ENCODE results near the gene EXD1.
"Not testable (repeated sequence)": the region's sequence is repeated elsewhere in the genome, so short reads cannot be mapped to it uniquely, and the experiment has no call there.

EXD1 gene

GRCh38 chr15:41230345-41230649, 260 bp downstream of the EXD1 start:
- no peak for DNase-seq

DNA sequence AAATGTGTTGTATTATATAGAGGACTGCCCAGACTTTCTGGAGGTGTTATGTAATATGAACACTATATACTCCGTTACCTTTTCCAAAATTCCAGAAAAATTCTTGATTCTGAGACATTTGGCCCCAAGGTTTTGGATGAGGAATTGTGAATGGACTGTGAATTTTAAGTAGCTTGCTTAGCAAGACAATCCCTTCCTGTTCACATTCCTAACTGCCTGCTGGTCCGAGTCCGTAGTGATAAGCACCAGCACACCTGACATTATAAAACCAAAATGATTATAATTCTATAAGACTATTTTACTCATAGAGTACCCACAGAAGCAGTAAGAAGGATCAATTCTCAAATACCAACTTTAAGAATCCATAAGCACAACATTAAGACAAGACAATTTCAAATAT, 11.2 kb downstream of the EXD1 start:
- no peak for DNase-seq

DNA sequence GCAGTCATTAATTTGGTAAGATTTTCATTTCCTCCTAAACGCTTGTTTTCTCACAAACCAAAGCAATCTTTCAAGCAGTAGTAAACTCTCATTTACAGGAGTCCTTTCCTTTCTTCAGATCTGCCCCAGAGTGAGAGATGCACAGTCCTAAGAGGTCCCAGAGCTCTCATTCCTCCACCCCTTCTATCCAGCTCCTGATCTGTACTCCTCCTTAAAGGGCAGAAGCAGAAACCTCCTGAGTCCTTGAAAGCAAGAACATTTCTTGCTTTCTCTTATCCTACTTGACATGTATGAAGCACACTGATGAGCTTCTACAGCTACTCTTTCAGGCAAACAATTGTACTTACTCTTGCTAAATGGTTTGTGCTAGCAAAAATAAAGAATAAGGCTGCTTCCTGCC, 11.7 kb downstream of the EXD1 start:
- no peak for DNase-seq

GRCh38 chr15:41215708-41216107, 14.8 kb downstream of the EXD1 start:
- DNase-seq, result no peak

DNA sequence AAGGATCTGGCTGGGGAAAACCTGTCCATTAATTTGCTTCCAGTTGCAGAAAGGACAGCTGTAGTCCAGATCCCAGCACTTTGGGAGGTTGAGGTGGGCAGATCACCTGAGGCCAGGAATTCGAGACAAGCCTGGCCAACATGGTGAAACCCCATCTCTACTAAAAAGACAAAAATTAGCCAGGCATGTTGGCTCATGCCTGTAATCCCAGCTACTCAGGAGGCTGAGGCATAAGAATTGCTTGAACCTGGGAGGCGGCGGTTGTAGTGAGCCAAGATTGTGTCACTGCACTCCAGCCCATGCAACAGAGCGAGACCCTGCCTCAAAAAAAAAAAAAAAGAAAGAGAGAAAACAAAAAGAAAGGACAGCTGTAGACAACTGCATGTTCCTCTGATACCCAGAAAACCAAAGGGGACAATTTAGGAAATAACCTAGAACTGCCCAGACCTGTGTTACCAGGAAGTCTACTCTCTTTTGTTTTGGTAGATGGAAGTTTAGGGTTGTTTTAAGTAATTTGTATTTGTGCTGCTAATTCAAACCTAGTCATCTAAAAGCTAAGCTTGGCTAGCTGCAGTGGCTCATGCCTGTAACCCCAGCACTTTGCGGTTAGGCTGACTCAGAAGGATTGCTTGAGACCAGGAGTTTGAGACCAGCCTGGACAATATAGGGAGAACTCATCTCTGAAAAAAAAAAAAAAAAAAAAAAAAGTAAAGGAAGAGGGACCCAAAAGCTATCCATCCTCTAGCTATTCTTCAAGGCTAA, 22.7 kb downstream of the EXD1 start:
- DNase-seq, result no peak

DNA sequence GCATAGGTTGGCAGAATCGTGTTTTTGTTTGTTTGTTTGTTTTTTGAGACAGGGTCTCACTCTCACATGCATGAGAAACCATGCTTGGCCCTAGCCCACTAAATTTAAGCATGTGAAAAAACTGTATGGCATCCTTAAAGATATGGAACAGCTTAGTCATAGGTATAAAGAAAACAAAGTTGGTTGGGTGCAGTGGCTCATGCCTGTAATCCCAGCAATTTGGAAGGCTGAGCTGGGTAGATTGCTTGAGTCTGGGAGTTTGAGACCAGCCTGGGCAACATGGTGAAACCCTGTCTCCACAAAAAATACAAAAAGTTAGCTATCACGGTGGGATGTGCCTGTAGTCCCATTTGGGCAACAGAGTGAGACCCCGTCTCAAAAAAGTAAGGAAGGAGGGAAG, 25.2 kb downstream of the EXD1 start:
- DNase-seq, result no peak

DNA sequence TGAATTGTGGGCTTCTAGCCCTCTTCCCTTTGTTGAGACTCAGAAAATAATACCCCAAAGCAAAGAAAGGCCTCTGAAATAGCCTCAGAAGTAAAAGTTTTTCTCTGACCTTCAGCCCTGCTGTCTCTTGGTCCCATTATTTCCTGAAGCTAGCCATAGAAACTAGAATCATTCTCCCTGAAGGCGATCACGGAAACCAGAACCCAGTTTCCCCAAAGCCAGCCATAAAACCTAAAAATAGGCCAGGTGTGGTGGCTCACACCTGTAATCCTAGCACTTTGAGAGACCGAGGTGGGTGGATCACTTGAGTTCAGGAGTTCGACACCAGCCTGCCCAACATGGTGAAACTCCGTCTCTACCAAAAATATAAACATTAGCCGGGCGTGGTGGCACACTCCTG, 27.2 kb downstream of the EXD1 start:
- no peak for DNase-seq

- DNase-seq, result no peak
Measured at GRCh38 chr15:41199470-41199869, 31.1 kb downstream of the EXD1 start.

GRCh38 chr15:41194444-41194843, 36.1 kb downstream of the EXD1 start:
- DNase-seq, result no peak

DNA sequence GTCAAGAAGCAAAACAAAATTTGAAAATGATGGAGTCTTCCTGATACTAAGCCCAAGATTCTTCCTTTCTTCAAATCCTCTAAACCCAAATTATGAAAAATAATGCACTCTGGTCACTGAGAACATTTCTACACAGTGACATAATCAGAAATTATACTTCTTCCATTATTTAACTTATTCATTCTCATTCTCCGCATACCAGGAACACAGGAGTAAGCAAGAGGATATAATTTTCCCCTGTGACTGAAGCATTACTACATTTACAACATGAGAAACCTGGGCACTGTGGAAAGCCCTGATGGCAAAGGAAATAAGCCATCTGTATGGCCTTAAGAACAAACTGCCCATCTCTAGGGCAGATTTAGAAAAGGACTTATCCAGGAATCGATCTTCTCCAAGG, 47.0 kb downstream of the EXD1 start:
- DNase-seq, result no peak

GRCh38 chr15:41182266-41182665, 48.3 kb downstream of the EXD1 start:
- DNase-seq, result no peak

DNA sequence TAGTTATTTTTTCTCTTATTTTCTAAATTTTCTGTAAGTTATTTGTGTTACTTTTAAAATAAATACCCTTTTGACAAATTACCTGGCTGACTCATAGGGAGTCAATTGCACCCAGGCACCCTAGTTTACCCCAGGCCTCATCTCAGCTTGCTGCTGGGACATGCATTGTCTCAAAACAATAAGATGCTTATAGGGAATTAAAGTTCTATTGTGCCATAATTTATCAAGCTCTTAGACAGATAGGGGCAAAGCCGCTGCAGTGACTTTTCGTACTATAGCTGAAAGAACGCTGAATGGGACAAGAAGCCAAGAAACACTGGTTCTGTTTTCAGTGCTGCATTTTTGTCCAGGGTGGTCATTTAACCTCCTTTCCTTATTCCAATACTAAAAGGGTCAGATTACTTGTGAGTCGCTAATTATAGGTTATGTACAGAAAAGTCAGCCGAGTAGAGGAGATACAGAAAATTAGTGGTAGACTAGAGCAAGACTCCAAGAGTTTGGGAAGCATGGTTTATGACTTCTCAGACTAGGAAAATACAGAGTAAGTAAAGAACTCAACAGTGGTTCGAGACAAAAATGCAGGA, 50.3 kb downstream of the EXD1 start:
- no peak for DNase-seq

- no peak for DNase-seq
Measured at GRCh38 chr15:41169781-41170180, 60.8 kb downstream of the EXD1 start.

- no peak for DNase-seq
Measured at GRCh38 chr15:41169086-41169485, 61.5 kb downstream of the EXD1 start.

- no peak for DNase-seq
Measured at GRCh38 chr15:41161736-41162135, 68.8 kb downstream of the EXD1 start.

GRCh38 chr15:41161336-41161735, 69.2 kb downstream of the EXD1 start:
- DNase-seq, result no peak

- DNase-seq, result no peak
Measured at GRCh38 chr15:41160639-41161315, 69.8 kb downstream of the EXD1 start.

DNA sequence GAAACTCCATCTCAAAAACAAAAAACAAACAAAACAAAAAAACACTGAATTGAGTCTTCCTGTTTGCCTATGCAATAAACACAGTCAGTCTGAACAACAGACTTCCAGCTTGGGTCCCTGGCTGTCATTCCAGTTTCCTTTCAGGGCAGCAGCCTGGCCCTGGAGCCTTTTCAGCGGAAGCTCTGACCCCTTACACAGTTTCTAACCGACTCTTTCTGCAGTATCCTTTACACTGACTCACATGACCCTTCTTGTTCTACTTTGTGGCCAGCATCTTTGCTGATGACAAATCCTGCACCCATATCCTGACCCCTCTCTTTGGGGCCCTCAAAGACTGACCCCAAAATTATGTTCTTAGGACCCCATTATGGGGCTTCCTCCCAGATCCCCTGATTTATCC, 76.1 kb downstream of the EXD1 start:
- DNase-seq, result no peak

DNA sequence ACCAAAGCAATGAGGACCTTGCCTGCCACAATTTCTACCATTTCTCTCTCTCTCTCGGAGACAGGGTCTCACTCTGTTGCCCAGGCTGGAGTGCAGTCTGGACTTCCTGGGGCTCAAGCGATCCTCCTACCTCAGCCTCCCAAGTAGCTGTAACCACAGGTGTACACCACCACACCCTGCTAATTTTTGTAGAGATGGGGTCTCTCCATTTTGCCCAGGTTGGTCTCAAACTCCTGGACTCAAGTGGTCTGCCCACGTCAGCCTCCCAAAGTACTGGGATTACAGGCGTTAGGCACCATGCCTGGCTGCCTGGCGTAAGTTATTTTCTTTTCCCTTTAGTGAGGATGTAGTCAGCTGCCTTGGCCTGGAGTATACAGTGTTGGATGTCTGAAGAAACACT, 76.8 kb downstream of the EXD1 start:
- DNase-seq, result no peak

DNA sequence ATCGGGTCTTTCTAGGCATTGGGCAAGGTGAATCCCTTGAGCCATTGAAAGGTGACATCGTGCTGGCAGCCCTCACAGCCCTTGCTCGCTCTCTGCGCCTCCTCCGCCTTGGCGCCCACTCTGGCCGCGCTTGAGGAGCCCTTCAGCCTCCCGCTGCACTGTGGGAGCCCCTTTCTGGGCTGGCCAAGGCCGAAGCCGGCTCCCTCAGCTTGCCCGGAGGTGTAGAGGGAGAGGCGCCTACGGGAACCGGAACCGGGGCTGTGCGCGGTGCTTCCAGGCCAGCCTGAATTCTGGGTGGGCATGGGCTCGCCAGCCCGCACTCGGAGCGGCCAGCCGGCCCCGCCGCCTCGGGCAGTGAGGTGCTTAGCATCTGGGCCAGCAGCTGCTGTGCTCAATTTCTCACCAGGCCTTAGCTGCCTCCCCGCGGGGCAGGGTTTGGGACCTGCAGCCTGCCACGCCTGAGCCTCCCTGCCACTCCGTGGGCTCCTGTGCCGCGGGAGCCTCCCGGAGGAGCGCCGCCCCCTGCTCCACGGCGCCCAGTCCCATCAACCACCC, 79.0 kb downstream of the EXD1 start:
- DNase-seq, result no peak

GRCh38 chr15:41150279-41150678, 80.3 kb downstream of the EXD1 start:
- no peak for DNase-seq

DNA sequence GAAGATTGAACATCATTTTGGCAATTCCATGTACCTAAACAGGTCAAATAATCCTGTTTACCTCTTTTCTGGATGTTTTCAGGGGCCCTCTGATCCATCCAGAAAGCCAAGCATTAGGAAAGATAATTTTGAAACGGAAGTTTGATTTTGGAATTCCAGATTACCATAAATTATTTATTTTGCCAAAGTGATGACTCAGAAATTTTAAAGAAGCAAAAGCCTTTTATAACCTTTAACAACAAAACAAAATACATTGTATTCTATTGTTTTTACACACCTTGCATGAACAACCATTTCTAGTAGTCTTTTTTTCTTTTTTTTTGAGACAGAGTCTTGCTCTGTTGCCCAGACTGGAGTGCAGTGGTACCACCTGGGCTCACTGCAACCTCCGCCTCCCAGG, 82.5 kb downstream of the EXD1 start:
- DNase-seq, result no peak

DNA sequence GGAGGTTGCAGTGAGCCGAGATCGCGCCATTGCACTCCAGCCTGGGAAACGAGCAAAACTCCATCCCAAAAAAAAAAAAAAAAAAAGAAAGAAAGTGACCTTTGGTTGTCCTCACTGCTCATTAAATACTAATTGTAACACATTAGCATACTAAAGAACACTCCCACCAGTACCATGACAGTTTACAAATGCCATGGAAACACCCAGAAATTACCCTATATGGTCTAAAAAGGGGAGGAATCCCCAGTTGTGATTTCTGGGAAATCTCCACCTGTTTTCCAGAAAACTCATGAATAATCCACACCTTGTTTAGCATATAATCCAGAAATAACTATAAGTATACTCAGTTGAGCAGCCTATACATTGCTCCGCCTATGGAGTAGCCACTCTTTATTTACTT, 90.9 kb downstream of the EXD1 start:
- no peak for DNase-seq

DNA sequence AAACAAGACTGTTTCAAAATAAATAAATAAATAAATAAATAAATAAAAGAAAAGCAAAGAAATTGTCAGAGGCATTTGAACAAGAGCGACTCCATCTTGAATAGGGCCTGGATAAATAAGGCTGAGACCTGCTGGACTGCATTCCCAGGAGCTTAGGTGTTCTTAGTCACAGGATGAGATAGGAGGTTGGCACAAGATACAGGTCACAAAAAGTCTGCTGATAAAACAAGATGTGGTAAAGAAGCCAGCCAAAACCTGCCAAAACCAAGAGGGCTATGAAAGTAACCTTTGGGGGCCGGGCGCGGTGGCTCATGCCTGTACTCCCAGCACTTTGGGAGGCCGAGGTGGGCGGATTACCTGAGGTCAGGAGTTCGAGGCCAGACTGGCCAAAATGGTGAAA, 91.4 kb downstream of the EXD1 start:
- not testable (repeated sequence) for DNase-seq

Measured in NCI-H2227 treated with DMSO at 0.1 percent for 48 hours (cell line).